ENCODE measurements around the gene YIPF4. TPM values are rescaled to one million over a fixed set of nuclear protein-coding genes. Genes with fewer than 3 reads are reported as not detected.
"Not testable (repeated sequence)": the region's sequence is repeated elsewhere in the genome, so short reads cannot be mapped to it uniquely, and the experiment has no call there.

Gene YIPF4
- total RNA-seq, 2 donors from 2014 or later: 24.9 to 25.8 TPM

DNA sequence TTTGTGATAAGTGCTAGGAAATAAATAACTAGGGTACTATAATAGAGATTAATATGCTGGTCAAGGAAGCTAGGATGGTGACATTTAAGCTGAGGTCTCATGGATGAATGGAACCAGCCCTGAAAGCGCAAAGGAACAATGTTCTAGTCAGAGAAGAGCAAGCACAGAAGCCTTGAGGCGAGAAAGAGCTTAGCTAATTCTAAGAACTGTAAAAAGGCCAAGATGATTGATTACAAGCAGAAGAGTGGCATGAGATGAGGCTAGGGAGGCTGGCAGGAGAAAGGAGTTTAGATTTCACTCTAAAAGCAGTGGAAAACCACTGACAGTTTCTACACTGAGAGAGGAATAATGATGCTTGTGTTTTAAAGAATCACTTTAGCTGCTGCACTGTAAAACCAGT, 3.4 kb upstream of the YIPF4 start:
- Histone ChIP-seq H3K36me3 (ENCODE audit: control insufficient read depth, insufficient read depth, low read length) (no peaks in the 10 kb centered on the region), H3K4me1 (ENCODE audit: control insufficient read depth, insufficient read depth, low read length) (no peaks in the 10 kb centered on the region), H3K4me3 (ENCODE audit: low read length) (no peak overlapping the region), H3K9ac (ENCODE audit: extremely low read depth, low read length, poor library complexity, severe bottlenecking) (no peak overlapping the region), H3K9me3 (ENCODE audit: control insufficient read depth, low read length) (no peaks in the 10 kb centered on the region), H3K27me3 (ENCODE audit: control insufficient read depth, insufficient read depth, low read length, poor library complexity, severe bottlenecking) (peaks cover 36% of the 10 kb centered on the region), H3K27ac (ENCODE audit: low read depth, low read length) (no peak overlapping the region)
- WGBS, 2 experiments (ENCODE audit: insufficient coverage in 1 of 2, insufficient read length in 1 of 2): 79 to 88% methylated on average over 2 of the region's 2 CpGs
- peaks cover 21% of the 10 kb centered on the region for H3K27me3 Mint-ChIP-seq (ENCODE audit: insufficient read depth)
- H3K4me3 Mint-ChIP-seq: no peak overlapping the region
- H3K36me3 Mint-ChIP-seq (ENCODE audit: low read depth): no peaks in the 10 kb centered on the region
- no peak for TF ChIP-seq CTCF (conservative IDR thresholded peaks at IDR 0.05)
- peaks cover 2% of the 10 kb centered on the region for H3K4me1 Mint-ChIP-seq
- H3K27ac Mint-ChIP-seq: no peak overlapping the region
- DNase-seq: no peak
- H3K9me3 Mint-ChIP-seq: no peaks in the 10 kb centered on the region

DNA sequence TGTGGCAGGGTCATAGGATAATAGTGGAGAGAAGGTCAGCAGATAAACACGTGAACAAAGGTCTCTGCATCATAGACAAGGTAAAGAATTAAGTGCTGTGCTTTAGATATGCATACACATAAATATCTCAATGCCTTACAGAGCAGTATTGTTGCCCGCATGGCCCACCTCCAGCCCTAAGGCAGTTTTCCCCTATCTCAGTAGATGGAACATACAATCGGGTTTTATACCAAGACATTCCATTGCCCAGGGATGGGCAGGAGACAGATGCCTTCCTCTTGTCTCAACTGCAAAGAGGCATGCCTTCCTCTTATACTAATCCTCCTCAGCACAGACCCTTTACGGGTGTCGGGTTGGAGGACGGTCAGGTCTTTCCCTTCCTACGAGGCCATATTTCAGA, 1.9 kb upstream of the YIPF4 start:
- peaks cover 29% of the 10 kb centered on the region for H3K27me3 ChIP-seq (ENCODE audit: control insufficient read depth, insufficient read depth, low read length, poor library complexity, severe bottlenecking)

DNA sequence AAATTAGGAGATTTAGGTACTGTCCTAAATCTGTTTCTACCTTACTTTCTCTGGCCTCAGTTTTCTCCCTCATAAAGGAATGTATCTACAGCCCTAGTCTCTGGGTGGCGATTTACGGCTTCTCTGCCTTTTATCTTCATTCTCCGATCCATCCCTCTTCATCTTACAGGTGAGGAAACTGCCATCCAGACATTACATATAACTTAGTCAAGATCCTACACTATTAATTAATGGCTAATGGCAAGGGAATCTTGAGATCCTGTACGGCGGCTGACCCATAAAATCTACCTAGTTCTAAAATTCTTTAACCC, 386 bp upstream of the YIPF4 start:
- 83 to 94% methylated on average over 2 to 5 of the region's 5 CpGs for WGBS, 2 experiments (ENCODE audit: insufficient coverage in 1 of 2, insufficient read length in 1 of 2)
- H3K4me1 ChIP-seq (ENCODE audit: control insufficient read depth, insufficient read depth, low read length): no peaks in the 10 kb centered on the region
- Mint-ChIP-seq H3K27me3 (ENCODE audit: insufficient read depth) (peaks cover 14% of the 10 kb centered on the region), H3K9me3 (no peaks in the 10 kb centered on the region), H3K4me1 (peaks cover 2% of the 10 kb centered on the region), H3K27ac (peak overlapping the region; percentile 96), H3K4me3 (peak overlapping the region; percentile 78), H3K36me3 (ENCODE audit: low read depth) (peaks cover 10% of the 10 kb centered on the region)
- peak overlapping the region; percentile 97 for H3K4me3 ChIP-seq (ENCODE audit: low read length)
- H3K36me3 ChIP-seq (ENCODE audit: control insufficient read depth, insufficient read depth, low read length): peaks cover 14% of the 10 kb centered on the region
- no peaks in the 10 kb centered on the region for H3K9me3 ChIP-seq (ENCODE audit: control insufficient read depth, low read length)
- H3K27me3 ChIP-seq (ENCODE audit: control insufficient read depth, insufficient read depth, low read length, poor library complexity, severe bottlenecking): peaks cover 16% of the 10 kb centered on the region
- DNase-seq: peak; percentile 45
- no peak overlapping the region for H3K27ac ChIP-seq (ENCODE audit: low read depth, low read length)
- no peak for TF ChIP-seq CTCF (conservative IDR thresholded peaks at IDR 0.05)
- peak overlapping the region; percentile 88 for H3K9ac ChIP-seq (ENCODE audit: extremely low read depth, low read length, poor library complexity, severe bottlenecking)

More for the DNA sequence above, 1.9 kb upstream of the YIPF4 start:
- H3K36me3 ChIP-seq (ENCODE audit: control insufficient read depth, insufficient read depth, low read length); H3K9me3 Mint-ChIP-seq; H3K4me3 ChIP-seq (ENCODE audit: low read length); H3K27ac ChIP-seq (ENCODE audit: low read depth, low read length); H3K9me3 ChIP-seq (ENCODE audit: control insufficient read depth, low read length); DNase-seq; H3K4me1 ChIP-seq (ENCODE audit: control insufficient read depth, insufficient read depth, low read length); H3K27ac Mint-ChIP-seq; H3K9ac ChIP-seq (ENCODE audit: extremely low read depth, low read length, poor library complexity, severe bottlenecking); H3K36me3 Mint-ChIP-seq (ENCODE audit: low read depth); H3K4me1 Mint-ChIP-seq; H3K4me3 Mint-ChIP-seq: not testable (repeated sequence)
- peaks cover 15% of the 10 kb centered on the region for H3K27me3 Mint-ChIP-seq (ENCODE audit: insufficient read depth)
- 98% methylated on average over 6 of the region's 7 CpGs; no CpG with 5 or more reads in 1 of the 2 experiments for WGBS, 2 experiments (ENCODE audit: insufficient coverage in 1 of 2, insufficient read length in 1 of 2)

GRCh38 chr2:32278478-32278853, 762 bp downstream of the YIPF4 start:
- Histone ChIP-seq H3K27me3 (ENCODE audit: control insufficient read depth, insufficient read depth, low read length, poor library complexity, severe bottlenecking) (peaks cover 5% of the 10 kb centered on the region), H3K27ac (ENCODE audit: low read depth, low read length) (peak overlapping the region; percentile 78), H3K9ac (ENCODE audit: extremely low read depth, low read length, poor library complexity, severe bottlenecking) (peak overlapping the region; percentile 88), H3K4me1 (ENCODE audit: control insufficient read depth, insufficient read depth, low read length) (no peaks in the 10 kb centered on the region), H3K4me3 (ENCODE audit: low read length) (peak overlapping the region; percentile 97), H3K36me3 (ENCODE audit: control insufficient read depth, insufficient read depth, low read length) (peaks cover 14% of the 10 kb centered on the region), H3K9me3 (ENCODE audit: control insufficient read depth, low read length) (no peaks in the 10 kb centered on the region)
- DNase-seq: no peak
- H3K4me3 Mint-ChIP-seq: peak overlapping the region; percentile 78
- TF ChIP-seq CTCF (conservative IDR thresholded peaks at IDR 0.05): no peak
- no peaks in the 10 kb centered on the region for H3K9me3 Mint-ChIP-seq
- 67 to 70% methylated on average over 5 to 6 of the region's 6 CpGs for WGBS, 2 experiments (ENCODE audit: insufficient coverage in 1 of 2, insufficient read length in 1 of 2)
- peaks cover 2% of the 10 kb centered on the region for H3K4me1 Mint-ChIP-seq
- peaks cover 10% of the 10 kb centered on the region for H3K27me3 Mint-ChIP-seq (ENCODE audit: insufficient read depth)
- H3K36me3 Mint-ChIP-seq (ENCODE audit: low read depth): peaks cover 17% of the 10 kb centered on the region
- peak overlapping the region; percentile 77 for H3K27ac Mint-ChIP-seq
